SK-N-SH (cell line): Measurements from ENCODE around the gene NEMP2. TPM values are rescaled to one million over a fixed set of nuclear protein-coding genes. Genes with fewer than 3 reads are reported as not detected.

Experiments used
- CTCF ChIA-PET: fragments of 300-600, 350-600 bp; formaldehyde crosslinking; extraction: SDS; loops from one replicate; lab custom pipeline; 2021; lab: Yijun Ruan, JAX
- POLR2A ChIA-PET: fragments of 350-600 bp; sonication (Branson Sonifier 250); formaldehyde crosslinking; extraction: SDS; loops from one replicate; lab custom pipeline; 2020; ENCODE audit warnings: antibody characterized with exemption, inconsistent platforms; lab: Yijun Ruan, JAX
- DNase-seq: peaks from one replicate; pipeline ENCODE4 v3.0.0; 2012
- H2AFZ ChIP-seq: fragments of 200-600 bp; sonication (generic); 2 replicates; pipeline ENCODE4 v1.8.1; 2016; ENCODE audit warnings: antibody characterized with exemption, mild to moderate bottlenecking, low read depth
- H3F3A ChIP-seq: fragments of 200-600 bp; sonication (generic); replicated peaks from 2 replicates; pipeline ENCODE3; 2016; ENCODE audit warnings: antibody characterized with exemption, mild to moderate bottlenecking; ENCODE audit not compliant: insufficient read depth
- H3K27ac ChIP-seq, 2 experiments: fragments of 200-500 bp in 1 of 2; fragments of 200-600 bp in 1 of 2; sonication (Bioruptor generic) in 1 of 2; sonication (generic), shearing (Covaris generic) in 1 of 2; 2 replicates each; pipeline versions ENCODE4 v1.5.1 to v1.6.1; 2014 to 2016; ENCODE audit warnings: low read depth in 2 of 2, inconsistent platforms in 1 of 2, low read length in 1 of 2, mild to moderate bottlenecking in 1 of 2, mixed read lengths in 1 of 2
- H3K27me3 ChIP-seq: fragments of 200-600 bp; sonication (generic), shearing (Covaris generic); 2 replicates; pipeline ENCODE4 v1.6.1; 2016; ENCODE audit warnings: mixed run types; ENCODE audit not compliant: insufficient read depth
- H3K36me3 ChIP-seq, 2 experiments: fragments of 200-500 bp in 1 of 2; fragments of 200-600 bp in 1 of 2; sonication (Bioruptor generic) in 1 of 2; sonication (generic) in 1 of 2; replicated peaks in 1 of 2; 2 replicates each; pipeline versions ENCODE3 to v1.5.1; 2014 to 2016; ENCODE audit warnings: low read length in 1 of 2, mild to moderate bottlenecking in 1 of 2; ENCODE audit not compliant: insufficient read depth in 2 of 2, control insufficient read depth in 1 of 2
- H3K4me1 ChIP-seq, 2 experiments: fragments of 200-500 bp in 1 of 2; fragments of 200-600 bp in 1 of 2; sonication (Bioruptor generic) in 1 of 2; sonication (generic), shearing (Covaris generic) in 1 of 2; 2 replicates each; pipeline versions ENCODE4 v1.5.1 to v1.6.1; 2014 to 2016; ENCODE audit warnings: low read depth in 1 of 2, low read length in 1 of 2, mixed run types in 1 of 2; ENCODE audit not compliant: insufficient read depth in 2 of 2, control insufficient read depth in 1 of 2
- H3K4me2 ChIP-seq: fragments of 200-600 bp; sonication (generic), shearing (Covaris generic); 2 replicates; pipeline ENCODE4 v1.6.1; 2017; ENCODE audit warnings: mixed run types
- H3K4me3 ChIP-seq, 2 experiments: fragments of 200-500 bp in 1 of 2; fragments of 200-600 bp in 1 of 2; sonication (Bioruptor generic) in 1 of 2; sonication (generic), shearing (Covaris generic) in 1 of 2; 2 replicates each; pipeline versions ENCODE4 v1.5.1 to v1.8.1; 2014 to 2016; ENCODE audit warnings: low read depth in 2 of 2, inconsistent platforms in 1 of 2, low read length in 1 of 2, mild to moderate bottlenecking in 1 of 2, mixed read lengths in 1 of 2, moderate library complexity in 1 of 2
- H3K79me2 ChIP-seq: fragments of 200-600 bp; sonication (generic); 2 replicates; pipeline ENCODE4 v1.8.1; 2017; ENCODE audit warnings: mild to moderate bottlenecking; ENCODE audit not compliant: insufficient read depth
- H3K9ac ChIP-seq: fragments of 200-600 bp; sonication (generic); 2 replicates; pipeline ENCODE4 v1.6.1; 2017; ENCODE audit warnings: mixed run types
- H3K9me2 ChIP-seq: fragments of 200-600 bp; sonication (generic); 2 replicates; pipeline ENCODE4 v1.6.1; 2017; ENCODE audit warnings: mixed run types
- H3K9me3 ChIP-seq: fragments of 200-600 bp; sonication (generic); 2 replicates; pipeline ENCODE4 v1.6.1; 2017; ENCODE audit warnings: mixed run types, mild to moderate bottlenecking, moderate library complexity
- H4K20me1 ChIP-seq: fragments of 200-600 bp; sonication (generic); 2 replicates; pipeline ENCODE4 v1.6.1; 2017; ENCODE audit warnings: mild to moderate bottlenecking, mixed run types; ENCODE audit not compliant: insufficient read depth
- CHD2 ChIP-seq: fragments of 150-350 bp; IDR thresholded peaks from 2 replicates; pipeline ENCODE4 v1.6.1; 2018; ENCODE audit warnings: low read length; ENCODE audit not compliant: partially characterized antibody
- FOSL2 ChIP-seq: IDR thresholded peaks from 2 replicates; pipeline ENCODE4 v1.4.0; 2012; ENCODE audit warnings: low read depth, mild to moderate bottlenecking, moderate library complexity, borderline replicate concordance
- GABPA ChIP-seq: IDR thresholded peaks from 2 replicates; pipeline ENCODE4 v1.4.0; 2012; ENCODE audit warnings: low read depth, mild to moderate bottlenecking
- MEF2A ChIP-seq: IDR thresholded peaks from 2 replicates; pipeline ENCODE4 v1.4.0; 2012; ENCODE audit warnings: low read depth, borderline replicate concordance
- RAD21 ChIP-seq: IDR thresholded peaks from 2 replicates; pipeline ENCODE4 v1.6.1; 2012; ENCODE audit warnings: mild to moderate bottlenecking, low read length
- RFX5 ChIP-seq: IDR thresholded peaks from 2 replicates; pipeline ENCODE4 v1.6.1; 2012; ENCODE audit warnings: mild to moderate bottlenecking, improper control_type of control experiment, low read length
- SIN3A ChIP-seq: IDR thresholded peaks from 2 replicates; pipeline ENCODE4 v1.6.1; 2012; ENCODE audit warnings: low read depth, mild to moderate bottlenecking, low read length, moderate library complexity, borderline replicate concordance
- SMC3 ChIP-seq: IDR thresholded peaks from 2 replicates; pipeline ENCODE4 v1.6.1; 2012; ENCODE audit warnings: low read depth, low read length, improper control_type of control experiment
- TEAD4 ChIP-seq: IDR thresholded peaks from 2 replicates; pipeline ENCODE4 v1.4.0; 2012; ENCODE audit warnings: mild to moderate bottlenecking, borderline replicate concordance; ENCODE audit not compliant: insufficient read depth
- YY1 ChIP-seq: IDR thresholded peaks from 2 replicates; pipeline ENCODE4 v1.4.0; 2012; ENCODE audit warnings: low read depth, mild to moderate bottlenecking
- WGBS: methylation state at CpG from one replicate; pipeline ENCODE4 v1.1.6; 2017; ENCODE audit warnings: low lambda C conversion rate; 5-methylcytosine and 5-hydroxymethylcytosine counted together
- polyA plus RNA-seq, 3 experiments: library from polyadenylated mRNA; depleted of rRNA; stranded (reverse); fragments of >200 nt; gene quantifications; 2 replicates each; pipeline ENCODE4 v1.2.3, GENCODE V29; 2012
- TF ChIP-seq, protein P1 (sequence below): fragments of 200-600 bp; sonication (generic); IDR thresholded peaks from 2 replicates; pipeline ENCODE4 v1.6.1; 2017; ENCODE audit warnings: antibody characterized with exemption, mild to moderate bottlenecking, moderate library complexity
- TF ChIP-seq, protein P2 (sequence below): IDR thresholded peaks from 2 replicates; pipeline ENCODE4 v1.4.0; 2012; ENCODE audit warnings: low read depth
- TF ChIP-seq, protein P3 (sequence below): fragments of 150-350 bp; IDR thresholded peaks from 2 replicates; pipeline ENCODE4 v1.6.1; 2017; ENCODE audit warnings: antibody characterized with exemption, low read length, low read depth, borderline replicate concordance

Gene NEMP2
- polyA plus RNA-seq, 1 of the 3 experiments (the other 2 are of a cell fraction) = 2.0 TPM

DNA sequence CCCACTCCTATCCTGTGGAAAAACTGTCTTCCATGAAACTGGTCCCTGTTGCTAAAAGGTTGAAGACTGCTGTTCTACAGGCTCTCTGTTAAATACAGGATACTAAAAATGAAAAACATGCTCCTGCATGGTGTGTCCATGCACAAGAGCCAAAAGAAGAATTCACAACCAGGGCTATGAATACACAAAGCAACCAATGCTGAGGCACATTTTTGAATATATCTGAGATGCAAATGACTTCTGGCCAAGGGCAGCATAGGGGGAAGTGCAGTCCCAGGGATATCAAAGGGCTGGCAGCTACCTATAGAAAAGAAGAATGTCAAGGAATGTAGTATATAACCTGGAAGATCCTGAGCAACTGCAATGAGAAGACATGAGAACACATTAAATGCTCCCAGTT lies 6.6 kb downstream of the NEMP2 start:
- peaks cover 0 to 4% of the 10 kb centered on the region in 2 experiments; a peak in 1 of 4 replicates for H3K4me1 ChIP-seq
- no peaks in the 10 kb centered on the region for H3K36me3 ChIP-seq
- no peak for DNase-seq
- no peaks in the 10 kb centered on the region for H3K9me3 ChIP-seq
- no peak for TF ChIP-seq RFX5
- no peak for TF ChIP-seq CHD2
- TF ChIP-seq, protein P1, sequence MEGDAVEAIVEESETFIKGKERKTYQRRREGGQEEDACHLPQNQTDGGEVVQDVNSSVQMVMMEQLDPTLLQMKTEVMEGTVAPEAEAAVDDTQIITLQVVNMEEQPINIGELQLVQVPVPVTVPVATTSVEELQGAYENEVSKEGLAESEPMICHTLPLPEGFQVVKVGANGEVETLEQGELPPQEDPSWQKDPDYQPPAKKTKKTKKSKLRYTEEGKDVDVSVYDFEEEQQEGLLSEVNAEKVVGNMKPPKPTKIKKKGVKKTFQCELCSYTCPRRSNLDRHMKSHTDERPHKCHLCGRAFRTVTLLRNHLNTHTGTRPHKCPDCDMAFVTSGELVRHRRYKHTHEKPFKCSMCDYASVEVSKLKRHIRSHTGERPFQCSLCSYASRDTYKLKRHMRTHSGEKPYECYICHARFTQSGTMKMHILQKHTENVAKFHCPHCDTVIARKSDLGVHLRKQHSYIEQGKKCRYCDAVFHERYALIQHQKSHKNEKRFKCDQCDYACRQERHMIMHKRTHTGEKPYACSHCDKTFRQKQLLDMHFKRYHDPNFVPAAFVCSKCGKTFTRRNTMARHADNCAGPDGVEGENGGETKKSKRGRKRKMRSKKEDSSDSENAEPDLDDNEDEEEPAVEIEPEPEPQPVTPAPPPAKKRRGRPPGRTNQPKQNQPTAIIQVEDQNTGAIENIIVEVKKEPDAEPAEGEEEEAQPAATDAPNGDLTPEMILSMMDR = no peak
- TF ChIP-seq TEAD4 = no peak
- TF ChIP-seq SMC3 = no peak
- no peak for TF ChIP-seq RAD21
- no peak for TF ChIP-seq GABPA
- no peak for TF ChIP-seq FOSL2
- no peak overlapping the region for H3K4me2 ChIP-seq
- no peak overlapping the region for H3K4me3 ChIP-seq
- no peaks in the 10 kb centered on the region for H3K27me3 ChIP-seq
- ChIA-PET POLR2A (no interaction called here), CTCF (no interaction called here)
- no peaks in the 10 kb centered on the region for H4K20me1 ChIP-seq
- H3K9ac ChIP-seq = no peak overlapping the region
- H2AFZ ChIP-seq = no peak overlapping the region
- no peaks in the 10 kb centered on the region for H3K9me2 ChIP-seq
- peaks cover 5% of the 10 kb centered on the region for H3F3A ChIP-seq
- no peak overlapping the region for H3K27ac ChIP-seq
- H3K79me2 ChIP-seq = no peaks in the 10 kb centered on the region

DNA sequence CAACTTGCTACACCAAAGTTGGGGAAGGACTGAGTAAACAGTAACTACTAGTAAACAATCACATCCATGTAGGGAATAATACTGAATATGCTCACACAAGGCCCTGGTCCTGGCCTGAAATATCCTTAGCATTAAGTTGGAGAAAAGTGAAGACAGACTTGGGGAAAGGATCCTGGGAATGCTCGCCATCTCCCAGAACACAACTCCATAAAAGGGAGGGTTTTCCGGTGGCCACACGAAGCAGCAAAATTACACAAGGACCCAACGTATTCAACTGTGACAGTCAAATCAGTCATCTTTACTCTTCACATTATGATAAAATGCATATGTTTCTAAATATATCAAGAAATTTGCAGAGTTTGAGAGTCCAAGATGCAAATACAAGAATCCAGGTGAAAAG lies 7.3 kb downstream of the NEMP2 start:
- Histone ChIP-seq H3K4me1 (peaks cover 0 to 4% of the 10 kb centered on the region in 2 experiments; a peak in 1 of 4 replicates), H3K9ac (no peak overlapping the region), H3K27ac (no peak overlapping the region), H3K4me3 (no peak overlapping the region), H3K9me2 (no peaks in the 10 kb centered on the region), H3F3A (peaks cover 5% of the 10 kb centered on the region), H3K27me3 (no peaks in the 10 kb centered on the region), H3K9me3 (no peaks in the 10 kb centered on the region), H3K36me3 (no peaks in the 10 kb centered on the region), H2AFZ (no peak overlapping the region), H3K4me2 (no peak overlapping the region), H3K79me2 (no peaks in the 10 kb centered on the region), H4K20me1 (no peaks in the 10 kb centered on the region)
- DNase-seq = no peak
- CTCF ChIA-PET = no interaction called here
- POLR2A ChIA-PET = no interaction called here
- TF ChIP-seq RFX5 (no peak), MEF2A (no peak), FOSL2 (no peak), SIN3A (no peak), YY1 (no peak)
- TF ChIP-seq, protein P2, sequence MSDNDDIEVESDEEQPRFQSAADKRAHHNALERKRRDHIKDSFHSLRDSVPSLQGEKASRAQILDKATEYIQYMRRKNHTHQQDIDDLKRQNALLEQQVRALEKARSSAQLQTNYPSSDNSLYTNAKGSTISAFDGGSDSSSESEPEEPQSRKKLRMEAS = no peak
- TF ChIP-seq, protein P3, sequence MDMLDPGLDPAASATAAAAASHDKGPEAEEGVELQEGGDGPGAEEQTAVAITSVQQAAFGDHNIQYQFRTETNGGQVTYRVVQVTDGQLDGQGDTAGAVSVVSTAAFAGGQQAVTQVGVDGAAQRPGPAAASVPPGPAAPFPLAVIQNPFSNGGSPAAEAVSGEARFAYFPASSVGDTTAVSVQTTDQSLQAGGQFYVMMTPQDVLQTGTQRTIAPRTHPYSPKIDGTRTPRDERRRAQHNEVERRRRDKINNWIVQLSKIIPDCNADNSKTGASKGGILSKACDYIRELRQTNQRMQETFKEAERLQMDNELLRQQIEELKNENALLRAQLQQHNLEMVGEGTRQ = no peak
- WGBS = 99% methylated on average over 4 of the region's 4 CpGs
